ENCODE measurements around the gene EEA1.

The EEA1 gene

DNA sequence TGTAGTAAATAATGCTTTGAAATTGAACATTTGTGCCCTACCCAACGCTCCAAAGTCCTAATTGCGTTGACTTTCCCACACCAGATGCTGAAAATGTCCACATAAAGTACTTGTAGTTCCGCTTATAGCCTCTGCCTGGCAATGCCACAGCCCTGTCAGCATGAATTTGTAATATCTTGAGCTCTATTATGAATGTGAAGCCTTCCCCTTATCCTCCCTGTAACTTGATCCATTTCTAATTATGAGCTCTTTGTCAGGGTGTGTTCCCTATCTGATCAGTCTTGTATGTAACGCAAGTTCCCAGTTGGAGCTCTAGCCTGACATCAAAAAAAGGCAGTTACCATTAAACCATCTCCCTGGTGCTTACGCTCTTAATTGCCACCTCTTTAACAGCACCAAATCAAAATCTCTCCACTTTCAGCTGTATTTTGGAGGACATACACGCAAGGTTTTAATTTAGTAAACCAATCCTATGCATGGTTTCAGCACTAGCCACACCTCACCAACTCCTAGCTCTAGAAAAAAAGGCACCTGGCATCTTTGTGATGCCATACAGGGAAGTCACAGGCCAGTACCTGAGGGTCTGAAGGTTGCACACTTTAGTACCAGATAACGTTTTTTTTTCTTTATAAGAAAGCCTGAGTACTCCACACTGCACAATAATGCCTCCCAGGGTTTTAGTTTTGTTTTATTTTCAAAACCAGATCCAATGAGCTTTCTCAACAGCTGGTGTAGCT, 69.3 kb downstream of the EEA1 start:
- DNase-seq (ENCODE audit: extremely low read depth, insufficient read length) = no peak
- Histone ChIP-seq H3K36me3 (ENCODE audit: control insufficient read depth, insufficient read depth, low read length) (peaks cover 5% of the 10 kb centered on the region), H3K27me3 (replicated peaks; ENCODE audit: control insufficient read depth, insufficient read depth, low read length) (no peaks in the 10 kb centered on the region), H3K4me3 (replicated peaks; ENCODE audit: low read depth, low read length) (no peak overlapping the region)
- TF ChIP-seq CTCF (IDR thresholded peaks at IDR 0.05; ENCODE audit: insufficient read depth, low read length, poor library complexity, severe bottlenecking) = no peak

GRCh38 chr12:92857818-92858217, 71.3 kb downstream of the EEA1 start:
- no peak for DNase-seq (ENCODE audit: extremely low read depth, insufficient read length)
- TF ChIP-seq CTCF (IDR thresholded peaks at IDR 0.05; ENCODE audit: insufficient read depth, low read length, poor library complexity, severe bottlenecking) = no peak
- H3K4me3 ChIP-seq (replicated peaks; ENCODE audit: low read depth, low read length) = no peak overlapping the region
- no peaks in the 10 kb centered on the region for H3K27me3 ChIP-seq (replicated peaks; ENCODE audit: control insufficient read depth, insufficient read depth, low read length)
- peaks cover 4% of the 10 kb centered on the region for H3K36me3 ChIP-seq (ENCODE audit: control insufficient read depth, insufficient read depth, low read length)

DNA sequence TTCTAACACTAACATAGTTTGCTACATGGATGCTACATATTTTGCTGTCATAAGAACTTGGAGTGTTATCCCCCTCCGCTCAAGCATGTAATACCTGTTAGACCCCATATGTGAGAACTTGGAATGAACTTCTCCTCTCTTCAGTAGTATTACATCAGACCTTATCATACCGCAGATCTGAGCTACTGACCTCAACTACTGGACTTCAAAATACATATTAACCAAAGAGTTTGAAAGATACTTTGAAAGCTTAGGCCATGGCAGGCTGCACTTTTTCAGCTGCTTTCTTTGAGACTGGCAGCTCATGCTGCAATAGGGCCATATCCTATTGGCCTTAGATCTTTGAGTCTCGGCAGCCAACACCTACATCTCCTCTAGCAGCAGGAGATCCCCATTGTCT, 74.8 kb downstream of the EEA1 start:
- Histone ChIP-seq H3K4me3 (replicated peaks; ENCODE audit: low read depth, low read length) (no peak overlapping the region), H3K36me3 (ENCODE audit: control insufficient read depth, insufficient read depth, low read length) (peaks cover 5% of the 10 kb centered on the region), H3K27me3 (replicated peaks; ENCODE audit: control insufficient read depth, insufficient read depth, low read length) (no peaks in the 10 kb centered on the region)
- no peak for TF ChIP-seq CTCF (IDR thresholded peaks at IDR 0.05; ENCODE audit: insufficient read depth, low read length, poor library complexity, severe bottlenecking)
- DNase-seq (ENCODE audit: extremely low read depth, insufficient read length) = no peak

- no peak for TF ChIP-seq CTCF (IDR thresholded peaks at IDR 0.05; ENCODE audit: insufficient read depth, low read length, poor library complexity, severe bottlenecking)
- peaks cover 2% of the 10 kb centered on the region for H3K36me3 ChIP-seq (ENCODE audit: control insufficient read depth, insufficient read depth, low read length)
These were observed 80.4 kb downstream of the EEA1 start for GRCh38 chr12:92848740-92849139.

DNA sequence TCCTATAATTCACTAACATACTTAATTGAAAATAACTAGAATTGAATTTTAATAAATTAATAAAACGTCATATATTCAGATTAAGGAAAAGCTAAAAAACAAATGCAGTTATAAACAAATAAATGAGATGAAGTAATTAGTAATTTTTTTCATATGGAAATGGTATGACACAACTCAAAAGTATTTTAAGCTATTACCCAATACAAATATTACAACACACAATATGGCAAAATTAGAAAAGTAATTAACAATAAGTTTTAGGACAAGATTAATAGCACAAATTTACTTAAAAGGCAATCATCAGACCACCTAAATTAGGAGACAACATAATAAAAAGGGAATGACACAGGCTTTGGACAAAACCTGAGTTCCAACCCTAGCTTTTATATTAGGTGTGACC, 81.7 kb downstream of the EEA1 start:
- Histone ChIP-seq H3K4me3 (replicated peaks; ENCODE audit: low read depth, low read length) (no peak overlapping the region), H3K36me3 (ENCODE audit: control insufficient read depth, insufficient read depth, low read length) (peaks cover 2% of the 10 kb centered on the region), H3K27me3 (replicated peaks; ENCODE audit: control insufficient read depth, insufficient read depth, low read length) (no peaks in the 10 kb centered on the region)
- DNase-seq (ENCODE audit: extremely low read depth, insufficient read length) = no peak
- no peak for TF ChIP-seq CTCF (IDR thresholded peaks at IDR 0.05; ENCODE audit: insufficient read depth, low read length, poor library complexity, severe bottlenecking)

More at GRCh38 chr12:92848740-92849139, 80.4 kb downstream of the EEA1 start:
- DNase-seq (ENCODE audit: extremely low read depth, insufficient read length) = no peak
- Histone ChIP-seq H3K27me3 (replicated peaks; ENCODE audit: control insufficient read depth, insufficient read depth, low read length) (no peaks in the 10 kb centered on the region), H3K4me3 (replicated peaks; ENCODE audit: low read depth, low read length) (no peak overlapping the region)

DNA sequence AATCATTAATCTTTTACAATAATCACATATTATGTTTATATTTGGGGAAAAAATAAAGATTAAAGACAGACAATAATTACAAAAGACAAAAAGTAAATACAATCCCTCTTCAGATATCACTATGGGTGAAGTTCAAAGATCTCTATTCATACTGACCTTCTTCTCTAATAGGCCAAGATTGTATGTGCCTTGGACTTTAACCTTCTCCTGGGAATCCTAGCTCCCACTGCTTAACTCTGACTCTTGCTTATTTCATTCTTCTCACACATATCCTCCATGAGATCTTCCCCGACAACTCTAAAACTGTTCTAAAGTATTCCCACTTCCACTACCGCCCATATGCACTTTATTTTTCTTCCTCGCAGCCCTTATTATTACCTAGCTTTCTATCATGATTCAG, 83.8 kb downstream of the EEA1 start:
- no peak for TF ChIP-seq CTCF (IDR thresholded peaks at IDR 0.05; ENCODE audit: insufficient read depth, low read length, poor library complexity, severe bottlenecking)
- H3K4me3 ChIP-seq (replicated peaks; ENCODE audit: low read depth, low read length) = no peak overlapping the region
- H3K27me3 ChIP-seq (replicated peaks; ENCODE audit: control insufficient read depth, insufficient read depth, low read length) = no peaks in the 10 kb centered on the region
- peaks cover 2% of the 10 kb centered on the region for H3K36me3 ChIP-seq (ENCODE audit: control insufficient read depth, insufficient read depth, low read length)
- DNase-seq (ENCODE audit: extremely low read depth, insufficient read length) = no peak
